ENCODE results near the gene DLG4. TPM values are rescaled to one million over a fixed set of nuclear protein-coding genes. Genes with fewer than 3 reads are reported as not detected.
A peak's percentile ranks its signal among the peaks of the same experiment; 100 is the strongest.
"Not testable (repeated sequence)": the region's sequence is repeated elsewhere in the genome, so short reads cannot be mapped to it uniquely, and the experiment has no call there.

The DLG4 gene
- total RNA-seq, 1 experiment from 2014 or later = 7.8 TPM

- no peak for DNase-seq (ENCODE audit: low read depth)
Measured at GRCh38 chr17:7184091-7184488, 35.5 kb downstream of the DLG4 start.

DNA sequence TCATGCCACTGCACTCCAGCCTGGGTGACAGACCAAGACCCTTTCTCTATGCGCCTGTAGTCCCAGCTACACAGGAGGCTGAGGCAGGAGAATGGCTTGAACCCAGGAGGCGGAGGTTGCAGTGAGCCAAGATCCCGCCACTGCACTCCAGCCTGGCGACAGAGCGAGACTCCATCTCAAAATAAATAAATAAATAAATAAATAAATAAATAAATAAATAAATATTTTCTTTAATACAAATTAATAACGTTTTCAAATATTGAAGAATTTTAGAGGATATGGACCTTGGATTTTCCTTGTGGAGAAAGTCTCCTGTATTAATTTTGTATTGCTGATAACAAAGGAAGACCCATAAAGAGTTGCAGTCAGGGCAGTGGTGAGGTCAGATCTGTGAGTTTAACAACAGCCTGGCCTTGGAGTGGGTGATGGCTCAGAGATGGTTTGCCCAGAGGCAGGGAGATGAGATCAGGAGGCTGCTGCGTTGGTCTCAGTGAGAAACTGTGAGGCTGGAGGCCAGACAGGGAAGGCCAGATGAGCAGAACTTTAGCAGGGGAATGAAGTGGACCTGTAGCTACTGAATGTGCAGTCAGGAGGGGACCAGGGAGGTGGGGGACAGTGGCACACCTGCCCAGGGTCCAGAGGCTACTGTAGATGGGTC is 36.1 kb downstream of the DLG4 start:
- DNase-seq (ENCODE audit: low read depth) = peak; percentile 28

DNA sequence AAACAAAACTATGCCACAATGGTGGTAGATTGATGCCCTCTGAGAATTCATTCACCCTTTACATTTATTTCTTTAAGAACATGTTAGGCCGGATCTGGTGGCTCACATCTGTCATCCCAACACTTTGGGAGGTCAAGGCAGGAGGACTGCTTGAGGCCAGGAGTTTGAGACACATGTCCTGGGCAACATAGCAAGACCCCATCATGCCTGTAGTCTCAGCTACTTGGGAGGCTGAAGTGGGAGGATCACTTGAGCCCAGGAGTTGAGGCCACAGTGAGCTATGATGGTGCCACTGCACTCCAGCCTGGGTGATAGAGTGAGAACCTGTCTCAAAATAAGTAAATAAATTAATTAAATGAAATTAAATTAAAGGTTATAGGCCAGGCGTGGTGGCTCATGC is 37.5 kb downstream of the DLG4 start:
- not testable (repeated sequence) for DNase-seq (ENCODE audit: low read depth)

- no peak for DNase-seq (ENCODE audit: low read depth)
Measured at GRCh38 chr17:7179317-7180254, 40.0 kb downstream of the DLG4 start, which contains the start of gene ASGR1. Gene ASGR1, minus strand, starts transcription at chr17:7179370. Its CDS starts 807 bp downstream, at chr17:7178563.

- no peak for DNase-seq (ENCODE audit: low read depth)
Measured at GRCh38 chr17:7178973-7179316, 40.7 kb downstream of the DLG4 start.

DNA sequence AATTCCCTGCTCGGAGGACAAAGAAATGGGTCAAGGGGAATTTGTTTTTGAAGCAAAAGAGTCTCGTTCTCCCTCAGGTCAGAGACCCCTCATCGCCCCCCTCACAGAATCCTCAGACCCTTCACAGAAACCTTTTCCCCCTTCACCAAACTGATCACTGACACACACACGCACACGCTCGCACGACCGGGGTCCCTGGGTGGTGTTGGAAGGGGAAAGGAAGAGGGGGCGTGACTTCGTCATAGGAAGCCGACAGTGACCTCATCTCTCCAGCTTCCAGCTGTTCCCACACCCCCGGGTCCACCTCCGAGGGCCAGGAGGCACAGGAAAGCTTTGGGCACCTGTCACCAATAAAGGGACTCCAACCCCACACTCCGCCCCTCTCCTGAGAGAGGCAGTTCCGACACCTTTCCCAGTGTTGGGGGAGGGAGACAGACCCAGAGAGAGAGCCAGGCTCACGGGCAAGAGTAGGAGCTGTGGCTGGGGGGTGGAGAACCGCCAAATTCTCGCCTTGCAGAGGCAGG is 41.6 kb downstream of the DLG4 start:
- DNase-seq (ENCODE audit: low read depth) = no peak

DNA sequence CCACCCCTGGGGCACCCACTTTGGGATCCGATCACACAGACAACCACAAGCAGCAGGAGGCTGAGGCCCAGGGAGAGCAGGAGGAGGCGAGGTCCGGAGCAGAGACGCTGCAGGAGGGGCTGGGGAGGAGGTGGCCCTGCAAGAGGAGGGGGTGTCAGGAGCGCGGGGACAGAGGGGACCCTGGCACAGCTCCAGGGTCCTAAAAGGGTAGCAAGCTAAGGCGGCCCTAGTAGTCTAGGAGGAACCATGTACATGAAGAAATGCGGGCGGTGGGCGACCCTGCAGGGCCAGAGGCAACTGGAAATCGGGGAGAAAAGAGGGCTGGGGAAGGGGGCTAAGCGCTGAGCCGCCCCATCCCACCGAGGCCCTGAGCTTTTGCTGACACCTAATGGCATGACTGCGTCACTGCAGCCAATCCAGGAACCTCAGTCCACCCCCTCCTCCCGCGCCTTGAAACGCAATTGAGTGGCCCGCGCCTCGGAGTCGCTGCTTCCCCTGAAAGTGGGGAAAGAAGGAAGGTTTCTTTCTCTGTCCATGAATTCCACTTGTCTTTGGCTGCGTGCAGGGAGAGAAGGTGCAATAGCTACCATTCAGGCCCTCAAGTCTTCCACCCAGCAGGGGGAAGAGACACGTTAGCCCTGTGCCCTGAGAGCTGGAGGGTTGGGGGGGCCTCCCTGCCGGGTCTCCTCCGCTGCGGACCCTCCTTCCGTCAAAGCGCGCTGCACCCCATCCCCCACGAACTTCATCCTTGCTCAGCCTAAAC is 42.3 kb downstream of the DLG4 start:
- DNase-seq (ENCODE audit: low read depth) = peak; percentile 53

DNA sequence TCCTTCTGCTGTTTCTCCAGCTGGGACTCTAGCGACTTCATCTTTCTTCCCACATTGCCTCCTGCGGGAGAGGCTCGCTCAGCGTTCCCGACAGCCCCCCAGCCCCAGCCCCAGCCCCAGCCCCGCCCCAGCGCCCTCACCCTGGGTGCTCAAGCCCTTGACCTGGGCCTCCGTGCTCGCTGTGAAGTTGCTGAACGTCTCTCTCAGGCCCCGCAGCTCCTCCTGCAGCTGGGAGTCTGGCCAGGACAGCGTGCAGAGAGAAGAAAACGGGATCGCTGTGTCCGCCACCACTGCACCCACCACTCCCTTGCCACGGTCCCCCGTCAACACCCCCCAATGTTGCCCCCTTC is 42.8 kb downstream of the DLG4 start:
- DNase-seq (ENCODE audit: low read depth) = no peak

- no peak for DNase-seq (ENCODE audit: low read depth)
Measured at GRCh38 chr17:7176107-7176840, 43.4 kb downstream of the DLG4 start.

- no peak for DNase-seq (ENCODE audit: low read depth)
Measured at GRCh38 chr17:7175330-7175733, 44.3 kb downstream of the DLG4 start.

DNA sequence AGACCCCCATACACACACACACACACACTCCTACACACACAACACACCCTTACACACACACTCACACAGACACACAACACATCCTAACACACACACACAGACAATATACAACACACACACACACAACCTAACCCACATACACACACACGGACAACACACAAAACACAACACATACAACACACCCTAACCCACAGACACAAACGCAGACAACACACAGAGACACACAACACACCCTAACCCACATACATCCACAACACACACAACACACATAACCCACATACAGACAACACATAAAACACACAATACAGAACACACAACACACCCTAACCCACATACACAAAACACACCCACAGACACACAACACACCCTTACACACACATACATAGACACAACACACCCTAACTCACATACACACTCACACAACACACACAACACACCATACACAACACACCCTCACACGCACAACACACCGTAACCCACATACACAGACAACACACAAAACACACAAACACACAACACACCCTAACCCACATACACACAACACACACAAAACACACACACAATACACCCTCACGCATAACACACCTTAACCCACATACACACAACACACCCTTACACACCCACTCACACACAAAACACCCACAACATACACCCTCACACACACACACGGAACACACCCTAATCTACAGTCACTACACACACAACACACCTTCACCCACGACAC is 44.9 kb downstream of the DLG4 start:
- DNase-seq (ENCODE audit: low read depth) = no peak

GRCh38 chr17:7173687-7174602 is 45.7 kb downstream of the DLG4 start:
- peak; percentile 46 for DNase-seq (ENCODE audit: low read depth)

DNA sequence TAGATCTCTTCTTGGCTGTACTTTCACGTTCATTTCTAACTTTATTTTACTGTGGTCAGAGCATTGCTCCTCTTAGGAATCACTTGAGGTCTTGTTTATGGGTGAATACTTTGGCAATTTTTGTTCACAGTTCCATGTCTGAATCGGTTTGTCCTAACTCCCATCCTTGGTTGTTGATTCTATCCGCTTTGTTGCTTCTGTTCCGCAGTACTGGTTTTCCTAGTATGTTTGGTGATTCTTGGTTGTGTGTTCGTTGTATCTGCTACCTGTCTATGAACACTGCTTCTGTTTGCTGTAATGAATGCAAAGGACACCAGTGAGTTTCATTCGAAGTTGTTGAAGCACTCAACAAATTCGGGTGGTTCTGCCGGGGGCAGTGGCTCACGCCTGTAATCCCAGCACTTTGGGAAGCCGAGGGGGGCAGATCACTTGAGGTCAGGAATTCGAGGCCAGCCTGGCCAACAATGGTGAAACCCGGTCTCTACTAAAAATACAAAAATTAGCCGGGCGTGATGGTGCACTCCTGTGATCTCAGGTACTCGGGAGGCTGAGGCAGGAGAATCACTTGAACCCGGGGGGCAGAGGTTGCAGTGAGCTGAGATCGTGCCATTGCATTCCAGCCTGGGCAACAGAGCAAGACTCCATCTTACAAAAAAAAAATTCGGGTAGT is 47.0 kb downstream of the DLG4 start:
- DNase-seq (ENCODE audit: low read depth) = not testable (repeated sequence)

- DNase-seq (ENCODE audit: low read depth) = not testable (repeated sequence)
Measured at GRCh38 chr17:7169565-7169908, 50.1 kb downstream of the DLG4 start.

GRCh38 chr17:7168841-7169564 is 50.6 kb downstream of the DLG4 start:
- DNase-seq (ENCODE audit: low read depth) = not testable (repeated sequence)

DNA sequence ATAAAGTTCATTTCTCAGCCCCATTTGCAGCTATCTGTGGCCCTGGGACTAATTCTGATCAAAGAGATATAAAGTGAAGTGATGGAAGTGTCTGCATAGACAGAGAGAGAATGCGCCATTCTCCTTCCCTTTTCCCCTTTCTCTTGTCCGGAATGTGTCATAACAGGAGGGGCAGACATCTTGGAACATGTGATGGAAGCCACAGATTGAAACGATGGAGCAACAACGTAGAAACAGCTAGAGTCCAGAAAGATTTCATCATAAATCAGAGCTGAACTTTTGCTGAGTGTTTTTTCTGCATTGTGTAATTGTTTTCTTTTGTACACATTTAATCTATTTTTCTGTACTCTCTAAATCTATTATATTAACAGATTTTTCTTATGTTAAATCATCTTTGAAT is 51.8 kb downstream of the DLG4 start:
- no peak for DNase-seq (ENCODE audit: low read depth)

DNA sequence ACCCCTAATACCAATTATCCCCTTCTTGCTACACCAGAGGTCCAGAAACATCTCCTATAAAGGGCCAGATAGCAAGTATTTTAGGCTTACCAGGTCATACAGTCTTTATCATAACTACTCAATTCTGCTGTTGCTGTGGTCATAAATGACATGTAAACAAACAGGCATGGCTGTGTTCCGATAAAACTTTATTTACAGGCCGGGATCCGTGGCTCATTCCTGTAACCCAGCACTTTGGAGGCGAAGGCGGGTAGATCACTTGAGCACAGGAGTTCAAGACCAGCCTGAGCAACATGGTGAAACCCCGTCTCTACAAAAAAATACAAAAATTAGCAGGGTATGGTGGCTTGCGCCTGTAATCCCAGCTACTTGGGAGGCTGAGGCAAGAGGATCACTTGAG is 52.8 kb downstream of the DLG4 start:
- no peak for DNase-seq (ENCODE audit: low read depth)

GRCh38 chr17:7159571-7159970 is 60.1 kb downstream of the DLG4 start:
- DNase-seq (ENCODE audit: low read depth) = not testable (repeated sequence)
